SU-DHL-6 (cell line): ENCODE data around the gene HOXA5.

Experiments used
- CTCF ChIP-seq: fragments of 200-600 bp; sonication (generic); IDR thresholded peaks from one replicate; pipeline ENCODE4 v1.5.1; 2017; ENCODE audit warnings: antibody characterized with exemption, mild to moderate bottlenecking, low read length, moderate library complexity; ENCODE audit not compliant: insufficient read depth, poor library complexity, severe bottlenecking
- EZH2phosphoT487 ChIP-seq: fragments of 200-600 bp; sonication (generic), shearing (Covaris generic); conservative IDR thresholded peaks from 2 replicates; pipeline ENCODE4 v1.6.1; 2018; ENCODE audit warnings: mild to moderate bottlenecking, antibody characterized with exemption, low read length, moderate library complexity, mixed read lengths

GRCh38 chr7:27167916-27168264 is 24.4 kb upstream of the HOXA5 start:
- no peak for TF ChIP-seq CTCF
- no peak for TF ChIP-seq EZH2phosphoT487
